Psoas muscle (tissue), 8 donors: ENCODE measurements around the gene BCL2L15. TPM values are rescaled to one million over a fixed set of nuclear protein-coding genes. Genes with fewer than 3 reads are reported as not detected.

Experiments used
- ATAC-seq, 4 donors: fragments of 200-7000 bp; cut with Tn5 transposase; one replicate each; pipeline ENCODE4 v1.9.1; 2020; ENCODE audit warnings: moderate library complexity in 3 of 4, mild to moderate bottlenecking in 2 of 4
- DNase-seq, 2 donors: peaks; one replicate each; pipeline ENCODE4 v3.0.0-alpha.2; 2020
- H3K27ac ChIP-seq: fragments of 200-600 bp; one replicate; pipeline ENCODE4 v1.8.0; 2022
- H3K27me3 ChIP-seq, 3 donors: fragments of 200-600 bp in 1 of 3; one replicate each; pipeline versions ENCODE4 v1.6.1 to v1.8.0; 2013 to 2022; ENCODE audit warnings: low read length in 2 of 3, mild to moderate bottlenecking in 2 of 3, moderate library complexity in 1 of 3; ENCODE audit not compliant: insufficient read depth in 3 of 3
- H3K36me3 ChIP-seq, 2 donors: fragments of 200-600 bp in 1 of 2; one replicate each; pipeline versions ENCODE4 v1.6.1 to v1.8.0; 2013 to 2022; ENCODE audit warnings: low read depth in 1 of 2, mild to moderate bottlenecking in 1 of 2, moderate library complexity in 1 of 2; ENCODE audit not compliant: insufficient read depth in 1 of 2
- H3K4me1 ChIP-seq: fragments of 200-600 bp; one replicate; pipeline ENCODE4 v1.8.0; 2022
- H3K4me3 ChIP-seq: fragments of 200-600 bp; one replicate; pipeline ENCODE4 v1.8.0; 2022; ENCODE audit warnings: mild to moderate bottlenecking
- H3K9me3 ChIP-seq: fragments of 200-600 bp; one replicate; pipeline ENCODE4 v1.8.0; 2022
- CTCF ChIP-seq: fragments of 200-600 bp; IDR thresholded peaks from one replicate; pipeline ENCODE4 v1.8.0; 2022; ENCODE audit warnings: antibody characterized with exemption
- WGBS, 3 donors: extraction: QIAGEN DNeasy Blood & Tissue Kit; methylation state at CpG; one replicate each; pipeline versions ENCODE4 v1.1.6 to v1.1.7; 2013; 5-methylcytosine and 5-hydroxymethylcytosine counted together
- intact Hi-C, 2 donors: fragments of 100-400 bp; cut with DNase I; formaldehyde crosslinking; loops; one replicate each; pipeline versions ENCODE4 v1.11.0 to v1.14.2; 2022
- polyA plus RNA-seq, 3 donors: library from polyadenylated mRNA; stranded (reverse); fragments of 200-250 nt; gene quantifications; one replicate each; pipeline ENCODE4 v1.2.3, GENCODE V29; 2013
- total RNA-seq, 4 donors: library from RNA; stranded (reverse); fragmentation: NEBNext Ultra II Directional in 2 of 4; extraction: Animal tissue kit (Norgen Biotek cat#: 25700) in 2 of 4; gene quantifications; one replicate each; pipeline versions ENCODE4 v1.2.1 to v1.2.4, GENCODE V29; 2021 to 2023
- donor health status: healthy with polysubstance abuse.
- donor health status: DM: no; HTN: no; CAD: no; lungs with moderate emphysema.
- donor health status: Bipolar disorder and iron deficiency.
- donor health status: healthy.
- donor health status: DM: yes; HTN: yes; CAD: no.
- donor health status: DM: no; HTN: no; CAD: no.
- donor health status: DM: no; HTN: no; CAD: no.
- donor health status: DM: yes; HTN: yes; CAD: no.

Gene BCL2L15
- total and polyA plus RNA-seq, 7 donors: 0.03 to 0.44 (median 0.26) TPM

GRCh38 chr1:113922957-113923356 is 35.6 kb upstream of the BCL2L15 start:
- WGBS, 3 donors: 70 to 95% (median 92%) methylated on average over 4 of the region's 4 CpGs
- H3K4me1 ChIP-seq: peaks cover 3% of the 10 kb centered on the region
- H3K27ac ChIP-seq: no peak overlapping the region
- TF ChIP-seq CTCF: no peak
- H3K36me3 ChIP-seq: no peaks in the 10 kb centered on the region
- no peak for ATAC-seq
- intact Hi-C loops: no loop called here
- no peaks in the 10 kb centered on the region for H3K27me3 ChIP-seq
- no peak overlapping the region for H3K4me3 ChIP-seq
- no peaks in the 10 kb centered on the region for H3K9me3 ChIP-seq
- DNase-seq: no peak

- H3K27me3 ChIP-seq: no peaks in the 10 kb centered on the region
- DNase-seq: no peak
- intact Hi-C loops: no loop called here
- peaks cover 4% of the 10 kb centered on the region for H3K4me1 ChIP-seq
- no peaks in the 10 kb centered on the region for H3K36me3 ChIP-seq
- no peaks in the 10 kb centered on the region for H3K9me3 ChIP-seq
- ATAC-seq: no peak
- H3K4me3 ChIP-seq: no peak overlapping the region
- no peak overlapping the region for H3K27ac ChIP-seq
- TF ChIP-seq CTCF: no peak
Measured at GRCh38 chr1:113918243-113918642, 30.9 kb upstream of the BCL2L15 start.

GRCh38 chr1:113917400-113918082 is 30.2 kb upstream of the BCL2L15 start:
- no peak for DNase-seq
- Histone ChIP-seq H3K27ac (no peak overlapping the region), H3K4me3 (no peak overlapping the region), H3K36me3 (no peaks in the 10 kb centered on the region), H3K4me1 (peaks cover 11% of the 10 kb centered on the region), H3K9me3 (no peaks in the 10 kb centered on the region), H3K27me3 (no peaks in the 10 kb centered on the region)
- intact Hi-C loops: no loop called here
- no peak for TF ChIP-seq CTCF
- 91 to 94% (median 91%) methylated on average over 2 of the region's 2 CpGs for WGBS, 3 donors
- no peak for ATAC-seq

DNA sequence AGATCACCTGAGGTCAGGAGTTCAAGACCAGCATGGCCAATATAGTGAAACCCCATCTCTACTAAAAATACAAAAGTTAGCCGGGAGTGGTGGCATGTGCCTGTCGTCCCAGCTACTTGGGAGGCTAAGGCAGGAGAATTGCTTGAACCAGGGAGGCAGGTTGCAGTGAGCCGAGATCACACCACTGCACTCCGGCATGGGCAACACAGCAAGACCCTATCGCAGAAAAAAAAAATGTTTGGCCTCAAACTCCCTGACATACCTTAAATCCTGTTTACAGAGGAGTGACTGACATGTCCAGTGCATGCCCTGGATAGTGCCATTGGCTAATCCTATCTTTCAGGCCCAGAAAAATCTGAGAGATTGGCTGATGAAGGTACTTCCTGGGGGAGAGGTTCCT is 29.6 kb upstream of the BCL2L15 start:
- no peak for DNase-seq
- no peak for TF ChIP-seq CTCF
- Histone ChIP-seq H3K36me3 (peaks cover 0 to 4% of the 10 kb centered on the region in 2 donors), H3K9me3 (no peaks in the 10 kb centered on the region), H3K27ac (no peak overlapping the region), H3K4me3 (no peak overlapping the region), H3K4me1 (peaks cover 17% of the 10 kb centered on the region), H3K27me3 (no peaks in the 10 kb centered on the region)
- ATAC-seq: no peak
- intact Hi-C loops: no loop called here
- 91 to 95% (median 92%) methylated on average over 5 of the region's 5 CpGs for WGBS, 3 donors
